ENCODE measurements around the gene ADGRV1.

Gene ADGRV1

GRCh38 chr5:90555666-90556065, 2.9 kb upstream of the ADGRV1 start:
- TF ChIP-seq EGR1 (IDR thresholded peaks at IDR 0.05): no peak
- no peak for TF ChIP-seq CREB1 (IDR thresholded peaks at IDR 0.05; ENCODE audit: low read depth)
- no peak for TF ChIP-seq YY1 (IDR thresholded peaks at IDR 0.05; ENCODE audit: low read depth)
- no peak for TF ChIP-seq FOXM1 (IDR thresholded peaks at IDR 0.05; ENCODE audit: borderline replicate concordance, low read depth)
- TF ChIP-seq TEAD4 (IDR thresholded peaks at IDR 0.05): no peak
- TF ChIP-seq NFIC (IDR thresholded peaks at IDR 0.05): no peak
- TF ChIP-seq, protein P1, sequence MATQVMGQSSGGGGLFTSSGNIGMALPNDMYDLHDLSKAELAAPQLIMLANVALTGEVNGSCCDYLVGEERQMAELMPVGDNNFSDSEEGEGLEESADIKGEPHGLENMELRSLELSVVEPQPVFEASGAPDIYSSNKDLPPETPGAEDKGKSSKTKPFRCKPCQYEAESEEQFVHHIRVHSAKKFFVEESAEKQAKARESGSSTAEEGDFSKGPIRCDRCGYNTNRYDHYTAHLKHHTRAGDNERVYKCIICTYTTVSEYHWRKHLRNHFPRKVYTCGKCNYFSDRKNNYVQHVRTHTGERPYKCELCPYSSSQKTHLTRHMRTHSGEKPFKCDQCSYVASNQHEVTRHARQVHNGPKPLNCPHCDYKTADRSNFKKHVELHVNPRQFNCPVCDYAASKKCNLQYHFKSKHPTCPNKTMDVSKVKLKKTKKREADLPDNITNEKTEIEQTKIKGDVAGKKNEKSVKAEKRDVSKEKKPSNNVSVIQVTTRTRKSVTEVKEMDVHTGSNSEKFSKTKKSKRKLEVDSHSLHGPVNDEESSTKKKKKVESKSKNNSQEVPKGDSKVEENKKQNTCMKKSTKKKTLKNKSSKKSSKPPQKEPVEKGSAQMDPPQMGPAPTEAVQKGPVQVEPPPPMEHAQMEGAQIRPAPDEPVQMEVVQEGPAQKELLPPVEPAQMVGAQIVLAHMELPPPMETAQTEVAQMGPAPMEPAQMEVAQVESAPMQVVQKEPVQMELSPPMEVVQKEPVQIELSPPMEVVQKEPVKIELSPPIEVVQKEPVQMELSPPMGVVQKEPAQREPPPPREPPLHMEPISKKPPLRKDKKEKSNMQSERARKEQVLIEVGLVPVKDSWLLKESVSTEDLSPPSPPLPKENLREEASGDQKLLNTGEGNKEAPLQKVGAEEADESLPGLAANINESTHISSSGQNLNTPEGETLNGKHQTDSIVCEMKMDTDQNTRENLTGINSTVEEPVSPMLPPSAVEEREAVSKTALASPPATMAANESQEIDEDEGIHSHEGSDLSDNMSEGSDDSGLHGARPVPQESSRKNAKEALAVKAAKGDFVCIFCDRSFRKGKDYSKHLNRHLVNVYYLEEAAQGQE (IDR thresholded peaks at IDR 0.05; ENCODE audit: low read depth): no peak
- no peak for TF ChIP-seq TAF1 (IDR thresholded peaks at IDR 0.05; ENCODE audit: low read depth)
- TF ChIP-seq EP300 (IDR thresholded peaks at IDR 0.05; ENCODE audit: borderline replicate concordance): no peak
- TF ChIP-seq, protein P2, sequence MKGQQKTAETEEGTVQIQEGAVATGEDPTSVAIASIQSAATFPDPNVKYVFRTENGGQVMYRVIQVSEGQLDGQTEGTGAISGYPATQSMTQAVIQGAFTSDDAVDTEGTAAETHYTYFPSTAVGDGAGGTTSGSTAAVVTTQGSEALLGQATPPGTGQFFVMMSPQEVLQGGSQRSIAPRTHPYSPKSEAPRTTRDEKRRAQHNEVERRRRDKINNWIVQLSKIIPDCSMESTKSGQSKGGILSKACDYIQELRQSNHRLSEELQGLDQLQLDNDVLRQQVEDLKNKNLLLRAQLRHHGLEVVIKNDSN (IDR thresholded peaks at IDR 0.05): no peak

- TF ChIP-seq TCF12 (IDR thresholded peaks at IDR 0.05; ENCODE audit: low read depth) (no peak), RAD21 (IDR thresholded peaks at IDR 0.05; ENCODE audit: low read depth) (no peak), CREB1 (IDR thresholded peaks at IDR 0.05; ENCODE audit: low read depth) (no peak), TAF1 (IDR thresholded peaks at IDR 0.05; ENCODE audit: low read depth) (no peak)
- TF ChIP-seq, protein P1 (IDR thresholded peaks at IDR 0.05; ENCODE audit: low read depth): no peak
These were observed 1.2 kb upstream of the ADGRV1 start for GRCh38 chr5:90557391-90557790.

DNA sequence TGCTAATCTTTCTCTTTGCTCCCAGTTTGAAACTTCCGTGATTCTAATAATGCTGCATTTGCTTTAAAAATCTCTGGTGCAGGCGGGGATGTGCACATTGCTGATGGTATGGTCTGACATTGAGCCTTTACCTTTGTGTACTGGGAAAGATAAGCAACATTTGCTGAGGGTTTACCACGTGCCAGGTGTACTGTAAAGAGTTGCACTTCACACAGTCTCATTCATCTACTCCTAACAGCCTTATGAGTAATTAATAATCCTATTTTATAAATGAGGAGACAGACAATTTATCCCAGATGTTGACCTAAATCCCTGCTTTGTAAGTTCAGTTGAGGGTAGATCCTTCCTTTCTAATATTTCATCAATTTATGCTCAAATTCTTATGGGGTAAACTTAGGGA, 726 bp upstream of the ADGRV1 start:
- TF ChIP-seq CREB1 (IDR thresholded peaks at IDR 0.05; ENCODE audit: low read depth) (no peak), RAD21 (IDR thresholded peaks at IDR 0.05; ENCODE audit: low read depth) (no peak), CEBPB (IDR thresholded peaks at IDR 0.05) (no peak), ZBTB7A (IDR thresholded peaks at IDR 0.05; ENCODE audit: low read depth) (no peak), TAF1 (IDR thresholded peaks at IDR 0.05; ENCODE audit: low read depth) (no peak), TEAD4 (IDR thresholded peaks at IDR 0.05) (no peak), MAX (IDR thresholded peaks at IDR 0.05) (no peak), FOXM1 (IDR thresholded peaks at IDR 0.05; ENCODE audit: borderline replicate concordance, low read depth) (no peak), EGR1 (IDR thresholded peaks at IDR 0.05) (no peak), YY1 (IDR thresholded peaks at IDR 0.05; ENCODE audit: low read depth) (no peak), EP300 (IDR thresholded peaks at IDR 0.05; ENCODE audit: borderline replicate concordance) (no peak), TCF12 (IDR thresholded peaks at IDR 0.05; ENCODE audit: low read depth) (no peak), NFIC (IDR thresholded peaks at IDR 0.05) (no peak)
- TF ChIP-seq, protein P2 (IDR thresholded peaks at IDR 0.05): no peak
- TF ChIP-seq, protein P1 (IDR thresholded peaks at IDR 0.05; ENCODE audit: low read depth): no peak

- no peak for TF ChIP-seq TCF12 (IDR thresholded peaks at IDR 0.05; ENCODE audit: low read depth)
- no peak for TF ChIP-seq EGR1 (IDR thresholded peaks at IDR 0.05)
- no peak for TF ChIP-seq EP300 (IDR thresholded peaks at IDR 0.05; ENCODE audit: borderline replicate concordance)
- TF ChIP-seq YY1 (IDR thresholded peaks at IDR 0.05; ENCODE audit: low read depth): no peak
- TF ChIP-seq RAD21 (IDR thresholded peaks at IDR 0.05; ENCODE audit: low read depth): no peak
- TF ChIP-seq TAF1 (IDR thresholded peaks at IDR 0.05; ENCODE audit: low read depth): no peak
- TF ChIP-seq TEAD4 (IDR thresholded peaks at IDR 0.05): no peak
- no peak for TF ChIP-seq ZBTB7A (IDR thresholded peaks at IDR 0.05; ENCODE audit: low read depth)
- TF ChIP-seq FOXM1 (IDR thresholded peaks at IDR 0.05; ENCODE audit: borderline replicate concordance, low read depth): no peak
- no peak for TF ChIP-seq CREB1 (IDR thresholded peaks at IDR 0.05; ENCODE audit: low read depth)
- TF ChIP-seq CEBPB (IDR thresholded peaks at IDR 0.05): no peak
- TF ChIP-seq, protein P1 (IDR thresholded peaks at IDR 0.05; ENCODE audit: low read depth): no peak
- no peak for TF ChIP-seq MAX (IDR thresholded peaks at IDR 0.05)
- TF ChIP-seq, protein P2 (IDR thresholded peaks at IDR 0.05): no peak
- no peak for TF ChIP-seq NFIC (IDR thresholded peaks at IDR 0.05)
These were observed 2.2 kb downstream of the ADGRV1 start for GRCh38 chr5:90560771-90561170.
